ENCODE data around the gene TCP1. TPM values are rescaled to one million over a fixed set of nuclear protein-coding genes. Genes with fewer than 3 reads are reported as not detected.
"Not testable (repeated sequence)": the region's sequence is repeated elsewhere in the genome, so short reads cannot be mapped to it uniquely, and the experiment has no call there.

Gene TCP1
- total RNA-seq, 8 experiments from 2014 or later: 191 to 310 (median 253) TPM

GRCh38 chr6:159759645-159760044 is 29.8 kb downstream of the TCP1 start:
- Histone ChIP-seq H3K4me3 (no peak overlapping the region), H3K27ac (no peak overlapping the region), H3K4me1 (replicated peaks in 1 of 2) (peaks cover 10 to 13% of the 10 kb centered on the region in 2 donors)
- in situ Hi-C loops (cut with MboI; ENCODE audit: low pct_unique_long_range_greater_than_20kb in 2 of 9, low sequenced_read_pairs in 9 of 9, unreplicated experiment in 9 of 9): no loop called here
- ATAC-seq (replicated peaks in 6 of 8): peak in 1 of 8 experiments; percentile 22
- WGBS, 10 experiments: 17 to 100% (median 65%) methylated on average over 1 to 2 of the region's 2 CpGs; no CpG with 5 or more reads in 7 of the 10 experiments

DNA sequence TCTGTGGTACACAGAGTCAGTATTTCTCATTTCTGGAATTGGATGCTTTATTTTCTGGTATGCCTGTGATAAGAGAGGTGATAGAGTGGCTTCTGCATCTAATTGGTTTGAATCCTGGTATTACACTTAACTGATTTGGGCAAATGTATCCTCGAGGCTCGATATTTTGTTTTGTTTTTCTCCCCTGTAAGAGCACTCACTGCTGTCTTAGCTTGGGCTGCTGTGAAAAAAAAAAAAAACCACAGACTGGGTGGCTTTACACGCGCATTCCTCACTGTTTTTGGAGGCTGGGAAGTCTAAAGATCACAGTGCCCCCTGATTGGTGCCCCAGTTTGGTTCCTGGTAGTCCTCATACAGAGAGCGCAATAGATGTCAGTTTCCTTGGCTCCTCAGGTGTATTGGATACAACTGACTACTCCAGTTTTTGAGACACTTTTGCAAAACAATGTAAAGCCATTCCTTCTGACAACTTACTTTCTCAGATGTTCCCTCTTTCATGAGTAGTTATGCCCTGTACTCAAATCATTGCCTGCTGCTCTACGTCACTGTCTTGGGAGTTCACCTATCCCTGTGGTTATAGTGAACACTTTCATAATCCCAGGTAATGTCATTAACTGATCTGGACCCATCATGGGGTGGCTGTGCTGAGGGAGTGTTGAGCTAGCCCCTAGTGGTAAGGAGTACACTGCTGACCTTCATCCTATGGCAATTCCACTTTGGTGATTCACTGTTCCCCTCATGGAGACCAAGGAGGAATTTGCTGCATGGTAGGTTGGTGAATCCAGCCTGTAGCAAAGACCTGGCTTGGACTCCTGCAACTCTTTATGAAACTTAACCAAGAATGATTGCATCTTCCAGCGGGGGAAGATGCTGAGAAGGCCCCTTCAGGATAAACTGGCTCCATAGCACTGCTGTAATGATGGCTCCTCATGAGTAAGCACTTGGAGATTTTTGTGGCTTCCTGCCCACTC is 31.1 kb downstream of the TCP1 start:
- peaks cover 10 to 13% of the 10 kb centered on the region in 2 donors for H3K4me1 ChIP-seq (replicated peaks in 1 of 2)
- 60 to 100% (median 94%) methylated on average over 2 to 6 of the region's 7 CpGs; no CpG with 5 or more reads in 2 of the 10 experiments for WGBS, 10 experiments
- no peak overlapping the region for H3K4me3 ChIP-seq
- no peak overlapping the region for H3K27ac ChIP-seq
- ATAC-seq (replicated peaks in 6 of 8): no peak
- in situ Hi-C loops (cut with MboI; ENCODE audit: low pct_unique_long_range_greater_than_20kb in 2 of 9, low sequenced_read_pairs in 9 of 9, unreplicated experiment in 9 of 9): no loop called here

DNA sequence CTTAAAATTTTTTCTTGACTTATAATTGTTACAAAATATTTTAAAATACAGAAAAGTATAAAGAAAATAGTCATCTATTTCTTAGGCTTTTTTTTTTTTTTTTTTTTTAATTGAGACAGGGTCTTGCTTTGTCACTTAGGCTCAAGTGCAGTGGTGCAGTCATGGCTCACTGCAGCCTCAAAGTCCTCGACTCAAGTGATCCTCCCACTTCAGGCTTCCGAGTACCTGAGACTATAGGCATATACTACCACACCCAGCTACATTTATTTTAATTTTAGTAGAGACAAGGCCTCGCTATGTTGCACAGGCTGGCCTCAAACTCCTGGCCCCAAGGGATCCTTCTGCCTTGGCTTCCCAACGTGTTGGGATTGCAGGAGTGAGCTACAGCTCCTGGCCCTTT is 32.9 kb downstream of the TCP1 start:
- 50 to 100% (median 100%) methylated on average over 1 to 4 of the region's 4 CpGs; no CpG with 5 or more reads in 1 of the 10 experiments for WGBS, 10 experiments
- no peak for ATAC-seq (replicated peaks in 6 of 8)
- peaks cover 7 to 8% of the 10 kb centered on the region in 2 donors for H3K4me1 ChIP-seq (replicated peaks in 1 of 2)
- no peak overlapping the region for H3K4me3 ChIP-seq
- in situ Hi-C loops (cut with MboI; ENCODE audit: low pct_unique_long_range_greater_than_20kb in 2 of 9, low sequenced_read_pairs in 9 of 9, unreplicated experiment in 9 of 9): no loop called here
- H3K27ac ChIP-seq: no peak overlapping the region

GRCh38 chr6:159754959-159755914 is 34.2 kb downstream of the TCP1 start:
- whole genome bisulfite sequencing, 10 experiments: 64 to 97% (median 93%) methylated on average over 5 to 14 of the region's 15 CpGs
- peak in 1 of 8 experiments; percentile 15 for ATAC-seq (replicated peaks in 6 of 8)
- H3K4me3 ChIP-seq: no peak overlapping the region
- H3K4me1 ChIP-seq (replicated peaks in 1 of 2): no peaks in the 10 kb centered on the region
- H3K27ac ChIP-seq: no peak overlapping the region
- in situ Hi-C loops (cut with MboI; ENCODE audit: low pct_unique_long_range_greater_than_20kb in 2 of 9, low sequenced_read_pairs in 9 of 9, unreplicated experiment in 9 of 9): no loop called here

- H3K4me3 ChIP-seq: no peak overlapping the region
- no peaks in the 10 kb centered on the region for H3K4me1 ChIP-seq (replicated peaks in 1 of 2)
- no peak overlapping the region for H3K27ac ChIP-seq
- no peak for ATAC-seq (replicated peaks in 6 of 8)
- in situ Hi-C loops (cut with MboI; ENCODE audit: low pct_unique_long_range_greater_than_20kb in 2 of 9, low sequenced_read_pairs in 9 of 9, unreplicated experiment in 9 of 9): no loop called here
- WGBS, 10 experiments: 63 to 100% (median 82%) methylated on average over 1 to 2 of the region's 2 CpGs; no CpG with 5 or more reads in 2 of the 10 experiments
These were observed 35.0 kb downstream of the TCP1 start for GRCh38 chr6:159754401-159754800.

- no peak overlapping the region for H3K4me3 ChIP-seq
- in situ Hi-C loops (cut with MboI; ENCODE audit: low pct_unique_long_range_greater_than_20kb in 2 of 9, low sequenced_read_pairs in 9 of 9, unreplicated experiment in 9 of 9): no loop called here
- 76 to 100% (median 89%) methylated on average over 3 to 6 of the region's 6 CpGs; no CpG with 5 or more reads in 1 of the 10 experiments for WGBS, 10 experiments
- ATAC-seq (replicated peaks in 6 of 8): no peak
- no peak overlapping the region for H3K27ac ChIP-seq
- H3K4me1 ChIP-seq (replicated peaks in 1 of 2): no peaks in the 10 kb centered on the region
These were observed 36.1 kb downstream of the TCP1 start for GRCh38 chr6:159753081-159753872.

- in situ Hi-C loops (cut with MboI; ENCODE audit: low pct_unique_long_range_greater_than_20kb in 2 of 9, low sequenced_read_pairs in 9 of 9, unreplicated experiment in 9 of 9): no loop called here
- WGBS, 10 experiments: 57 to 100% (median 92%) methylated on average over 1 to 3 of the region's 3 CpGs; no CpG with 5 or more reads in 2 of the 10 experiments
- no peak for ATAC-seq (replicated peaks in 6 of 8)
- Histone ChIP-seq H3K27ac (no peak overlapping the region), H3K4me3 (no peak overlapping the region), H3K4me1 (replicated peaks in 1 of 2) (no peaks in the 10 kb centered on the region)
These were observed 38.0 kb downstream of the TCP1 start for GRCh38 chr6:159751448-159751847.

DNA sequence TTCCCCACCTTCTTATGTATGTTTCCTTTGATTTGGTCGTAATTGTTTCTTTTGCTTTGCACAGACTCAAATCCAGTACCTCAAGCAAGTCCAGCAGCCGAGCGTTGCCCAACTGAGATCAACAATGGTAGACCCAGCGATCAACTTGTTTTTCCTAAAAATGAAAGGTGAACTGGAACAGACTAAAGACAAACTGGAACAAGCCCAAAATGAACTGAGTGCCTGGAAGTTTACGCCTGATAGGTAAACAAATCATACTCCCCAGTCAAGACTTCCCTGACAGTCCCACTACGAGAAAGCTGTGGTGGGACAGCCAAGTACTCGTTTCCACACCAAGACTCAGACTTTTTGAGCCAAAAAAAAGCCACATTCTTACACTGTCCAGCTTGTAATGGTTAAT is 41.3 kb downstream of the TCP1 start:
- ATAC-seq (replicated peaks in 6 of 8); in situ Hi-C loops (cut with MboI; ENCODE audit: low pct_unique_long_range_greater_than_20kb in 2 of 9, low sequenced_read_pairs in 9 of 9, unreplicated experiment in 9 of 9); H3K4me3 ChIP-seq; H3K27ac ChIP-seq; H3K4me1 ChIP-seq (replicated peaks in 1 of 2): not testable (repeated sequence)
- 94 to 100% (median 100%) methylated on average over 1 to 2 of the region's 7 CpGs; no CpG with 5 or more reads in 7 of the 10 experiments for WGBS, 10 experiments

DNA sequence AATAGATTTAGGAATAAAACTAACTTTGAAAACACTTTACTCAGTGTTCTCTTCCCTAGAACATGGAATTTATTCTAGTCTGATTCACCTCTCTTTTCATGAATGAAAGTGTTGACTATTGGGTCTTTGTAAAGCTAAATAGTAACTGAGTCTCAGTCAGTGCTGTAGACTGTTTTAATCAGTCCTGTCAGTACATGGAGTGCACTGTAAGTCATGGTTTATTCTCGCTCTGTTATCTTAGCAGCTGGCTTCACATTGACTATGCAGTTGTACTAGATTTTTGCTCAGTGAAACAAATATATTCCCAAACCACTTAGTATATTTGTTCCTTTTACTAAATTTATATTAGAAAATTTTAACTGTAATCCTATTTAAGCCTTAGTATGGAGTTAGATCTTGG is 42.6 kb downstream of the TCP1 start:
- WGBS, 10 experiments: 50 to 100% (median 100%) methylated on average over 1 of the region's 1 CpG; no CpG with 5 or more reads in 3 of the 10 experiments
- H3K27ac ChIP-seq: no peak overlapping the region

DNA sequence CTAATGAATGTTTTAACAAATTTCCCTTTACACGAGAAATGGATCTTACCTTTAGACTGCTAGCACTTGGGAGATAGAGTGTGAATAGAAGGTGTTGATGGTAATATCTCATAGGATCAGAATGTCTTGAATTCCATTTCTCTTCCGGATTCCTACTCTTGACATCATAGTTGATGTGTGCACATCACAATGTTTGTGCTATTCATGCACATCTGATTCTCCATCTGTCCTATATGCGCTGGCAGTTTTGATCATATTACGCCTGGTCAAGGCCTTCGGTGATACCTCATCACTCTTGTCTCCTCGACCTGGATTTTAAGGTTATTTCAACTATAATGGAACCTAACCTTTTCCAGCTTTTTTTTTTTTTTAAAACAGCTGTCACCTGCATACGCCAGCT is 44.3 kb downstream of the TCP1 start:
- Histone ChIP-seq H3K27ac (no peak overlapping the region), H3K4me1 (replicated peaks in 1 of 2) (no peaks in the 10 kb centered on the region), H3K4me3 (no peak overlapping the region)
- in situ Hi-C loops (cut with MboI; ENCODE audit: low pct_unique_long_range_greater_than_20kb in 2 of 9, low sequenced_read_pairs in 9 of 9, unreplicated experiment in 9 of 9): no loop called here
- no peak for ATAC-seq (replicated peaks in 6 of 8)
- 69 to 100% (median 91%) methylated on average over 2 to 7 of the region's 7 CpGs for WGBS, 10 experiments

More for the DNA sequence above, 42.6 kb downstream of the TCP1 start:
- H3K4me3 ChIP-seq: no peak overlapping the region
- no peaks in the 10 kb centered on the region for H3K4me1 ChIP-seq (replicated peaks in 1 of 2)
- in situ Hi-C loops (cut with MboI; ENCODE audit: low pct_unique_long_range_greater_than_20kb in 2 of 9, low sequenced_read_pairs in 9 of 9, unreplicated experiment in 9 of 9): no loop called here
- no peak for ATAC-seq (replicated peaks in 6 of 8)

DNA sequence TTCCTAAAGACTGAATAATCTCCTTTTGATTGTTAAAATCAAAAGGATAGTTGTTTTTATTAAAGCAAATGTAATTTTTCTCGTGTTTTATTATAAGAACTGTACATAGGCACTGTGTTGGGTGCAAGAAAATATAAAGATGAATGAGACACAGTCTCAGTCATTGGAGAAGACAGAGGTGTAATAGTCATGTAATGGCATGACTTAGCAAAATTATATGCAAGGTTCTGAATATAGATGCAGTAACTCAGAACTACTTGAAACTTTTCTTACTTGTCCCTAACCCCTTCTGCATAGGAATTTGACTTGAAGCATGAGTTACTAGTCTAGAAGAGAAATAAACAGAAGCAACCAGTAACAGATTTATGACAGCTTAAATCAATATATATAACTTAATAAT is 47.2 kb downstream of the TCP1 start:
- peak in 2 of 8 experiments; percentile 42 to 49 for ATAC-seq (replicated peaks in 6 of 8)
- H3K4me3 ChIP-seq: no peak overlapping the region
- in situ Hi-C loops (cut with MboI; ENCODE audit: low pct_unique_long_range_greater_than_20kb in 2 of 9, low sequenced_read_pairs in 9 of 9, unreplicated experiment in 9 of 9): no loop called here
- 64 to 100% (median 100%) methylated on average over 1 of the region's 1 CpG; no CpG with 5 or more reads in 1 of the 10 experiments for WGBS, 10 experiments
- no peaks in the 10 kb centered on the region for H3K4me1 ChIP-seq (replicated peaks in 1 of 2)
- no peak overlapping the region for H3K27ac ChIP-seq

GRCh38 chr6:159739341-159739740 is 50.1 kb downstream of the TCP1 start:
- in situ Hi-C loops (cut with MboI; ENCODE audit: low pct_unique_long_range_greater_than_20kb in 2 of 9, low sequenced_read_pairs in 9 of 9, unreplicated experiment in 9 of 9): no loop called here
- WGBS, 10 experiments: 53 to 100% (median 86%) methylated on average over 1 to 3 of the region's 3 CpGs
- H3K27ac ChIP-seq: no peak overlapping the region
- H3K4me3 ChIP-seq: no peak overlapping the region
- no peaks in the 10 kb centered on the region for H3K4me1 ChIP-seq (replicated peaks in 1 of 2)
- ATAC-seq (replicated peaks in 6 of 8): no peak

Data from motor neuron (in vitro differentiated cells).